HL-60 (cell line): ENCODE results near the gene RHOD.

Source experiments
- GABPA ChIP-seq: IDR thresholded peaks from 2 replicates; pipeline ENCODE4 v1.6.1; 2012; ENCODE audit warnings: low read depth
- POLR2AphosphoS5 ChIP-seq: IDR thresholded peaks from 2 replicates; pipeline ENCODE4 v1.6.1; 2012; ENCODE audit warnings: low read depth
- TF ChIP-seq, protein P1 (sequence below): IDR thresholded peaks from one replicate; pipeline ENCODE4 v1.5.1; 2011; ENCODE audit warnings: low read length, control low read depth, inconsistent platforms; ENCODE audit not compliant: insufficient read depth

DNA sequence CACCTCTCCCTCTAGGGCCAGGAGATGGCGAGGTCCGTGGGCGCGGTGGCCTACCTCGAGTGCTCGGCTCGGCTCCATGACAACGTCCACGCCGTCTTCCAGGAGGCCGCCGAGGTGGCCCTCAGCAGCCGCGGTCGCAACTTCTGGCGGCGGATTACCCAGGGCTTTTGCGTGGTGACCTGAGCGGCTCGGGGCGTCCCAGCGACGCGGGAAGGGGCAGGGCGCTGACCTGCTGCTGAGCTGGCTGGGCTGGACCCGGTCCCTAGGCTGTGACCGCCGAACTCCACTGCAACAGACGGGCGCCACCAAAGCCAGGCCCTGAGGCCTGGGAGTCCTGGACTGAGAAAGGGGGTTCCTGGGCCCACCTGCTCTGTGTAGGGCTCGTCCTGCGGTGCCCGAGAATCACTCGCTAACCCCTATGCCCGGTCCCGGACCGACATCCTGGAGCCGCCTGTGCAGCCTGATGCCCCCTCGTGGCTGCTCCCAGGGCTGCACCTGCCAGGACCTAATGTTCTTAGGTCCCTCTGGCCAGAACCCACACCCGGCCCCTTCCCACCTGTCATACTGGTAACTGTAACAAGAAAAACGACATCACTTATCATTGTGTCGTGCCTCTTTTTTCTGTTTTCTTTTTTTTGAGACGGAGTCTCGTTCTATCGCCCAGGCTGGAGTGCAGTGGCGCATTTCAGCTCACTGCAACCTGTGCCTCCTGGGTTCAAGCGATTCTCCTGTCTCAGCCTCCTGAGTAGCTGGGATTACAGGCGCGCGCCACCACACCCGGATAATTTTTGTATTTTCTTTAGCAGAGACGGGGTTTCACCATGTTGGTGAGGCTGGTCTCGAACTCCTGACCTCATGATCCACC is 15.0 kb downstream of the RHOD start:
- TF ChIP-seq, protein P1, sequence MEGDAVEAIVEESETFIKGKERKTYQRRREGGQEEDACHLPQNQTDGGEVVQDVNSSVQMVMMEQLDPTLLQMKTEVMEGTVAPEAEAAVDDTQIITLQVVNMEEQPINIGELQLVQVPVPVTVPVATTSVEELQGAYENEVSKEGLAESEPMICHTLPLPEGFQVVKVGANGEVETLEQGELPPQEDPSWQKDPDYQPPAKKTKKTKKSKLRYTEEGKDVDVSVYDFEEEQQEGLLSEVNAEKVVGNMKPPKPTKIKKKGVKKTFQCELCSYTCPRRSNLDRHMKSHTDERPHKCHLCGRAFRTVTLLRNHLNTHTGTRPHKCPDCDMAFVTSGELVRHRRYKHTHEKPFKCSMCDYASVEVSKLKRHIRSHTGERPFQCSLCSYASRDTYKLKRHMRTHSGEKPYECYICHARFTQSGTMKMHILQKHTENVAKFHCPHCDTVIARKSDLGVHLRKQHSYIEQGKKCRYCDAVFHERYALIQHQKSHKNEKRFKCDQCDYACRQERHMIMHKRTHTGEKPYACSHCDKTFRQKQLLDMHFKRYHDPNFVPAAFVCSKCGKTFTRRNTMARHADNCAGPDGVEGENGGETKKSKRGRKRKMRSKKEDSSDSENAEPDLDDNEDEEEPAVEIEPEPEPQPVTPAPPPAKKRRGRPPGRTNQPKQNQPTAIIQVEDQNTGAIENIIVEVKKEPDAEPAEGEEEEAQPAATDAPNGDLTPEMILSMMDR: peak; percentile 73
- TF ChIP-seq POLR2AphosphoS5 (no peak), GABPA (no peak)
